HEK293 (cell line): ENCODE results near the gene ZNF302.

Source experiments
- CTCF ChIP-seq: fragments of 450-650 bp; formaldehyde crosslinking; IDR thresholded peaks from 2 replicates; pipeline ENCODE4 v1.5.1; 2016; ENCODE audit warnings: missing biosample characterization, missing genetic modification characterization
- ZNF266 ChIP-seq: fragments of 450-650 bp; formaldehyde crosslinking; IDR thresholded peaks from 2 replicates; pipeline ENCODE4 v1.5.1; 2016; ENCODE audit warnings: missing biosample characterization, missing genetic modification characterization, low read depth
- ZNF398 ChIP-seq: fragments of 450-650 bp; formaldehyde crosslinking; IDR thresholded peaks from 2 replicates; pipeline ENCODE4 v1.5.1; 2017; ENCODE audit warnings: missing biosample characterization, missing genetic modification characterization
- ZNF792 ChIP-seq: fragments of 450-650 bp; formaldehyde crosslinking; IDR thresholded peaks from 2 replicates; pipeline ENCODE4 v1.5.1; 2016; ENCODE audit warnings: missing biosample characterization, missing genetic modification characterization

GRCh38 chr19:34633802-34634201 lies 43.7 kb upstream of the ZNF302 start:
- TF ChIP-seq ZNF266 (tag by site-specific recombination) (no peak), ZNF792 (tag by site-specific recombination) (no peak), CTCF (tag by site-specific recombination) (no peak), ZNF398 (no peak)
